HCT116 (cell line): ENCODE measurements around the gene ZSWIM5. TPM values are rescaled to one million over a fixed set of nuclear protein-coding genes. Genes with fewer than 3 reads are reported as not detected.

Source experiments
- ATAC-seq: fragments of 200-7000 bp; cut with Tn5 transposase; 2 replicates; pipeline ENCODE4 v1.9.1; 2020; ENCODE audit warnings: mild to moderate bottlenecking, moderate library complexity
- BruUV-seq: library from RNA; stranded (reverse); fragments of 400-500 nt; replicated peaks from 2 replicates; lab custom pipeline; 2021; lab: Mats Ljungman, UMichigan
- CTCF ChIA-PET: fragments of 300-600 bp; sonication (Branson Sonifier 250); formaldehyde crosslinking; loops from one replicate; lab custom pipeline; 2021; ENCODE audit warnings: antibody characterized with exemption; lab: Charles Lee
- POLR2A ChIA-PET: fragments of 300-600, 350-600 bp; sonication (Branson Sonifier 250); formaldehyde crosslinking; loops from one replicate; lab custom pipeline; 2021; ENCODE audit warnings: antibody characterized with exemption; lab: Charles Lee
- RAD21 ChIA-PET, 2 experiments: fragments of 300-600 bp; sonication (Branson Sonifier 250); formaldehyde crosslinking; loops; one replicate each; lab custom pipeline; 2023; ENCODE audit warnings: low total read pairs in 2 of 2; ENCODE audit not compliant: uncharacterized antibody in 2 of 2, unreplicated experiment in 2 of 2, low non-redundant PET in 1 of 2; lab: Charles Lee
- DNase-seq: peaks from one replicate; pipeline ENCODE4 v3.0.0-alpha.2; 2010; ENCODE audit warnings: low read depth, low spot score
- H2AFZ ChIP-seq: fragments of 200-600 bp; shearing (Covaris generic), sonication (generic); 2 replicates; pipeline ENCODE4 v1.6.1; 2017; ENCODE audit warnings: low read depth, mixed run types, mixed read lengths, antibody characterized with exemption, low read length; ENCODE audit not compliant: poor library complexity, severe bottlenecking
- H3K27ac ChIP-seq: 2 replicates; pipeline ENCODE4 v1.5.1; 2012; ENCODE audit warnings: low read depth, low read length
- H3K27me3 ChIP-seq: fragments of 200-600 bp; sonication (generic); 2 replicates; pipeline ENCODE4 v1.6.1; 2016; ENCODE audit warnings: mixed run types, low read length, mixed read lengths; ENCODE audit not compliant: insufficient read depth
- H3K36me3 ChIP-seq, 2 experiments: fragments of 200-500 bp in 1 of 2; fragments of 200-600 bp in 1 of 2; sonication (Bioruptor generic) in 1 of 2; sonication (generic) in 1 of 2; 2 replicates each; pipeline versions ENCODE4 v1.5.1 to v1.6.1; 2014 to 2016; ENCODE audit warnings: low read length in 2 of 2, inconsistent platforms in 1 of 2, mixed read lengths in 1 of 2, mixed run types in 1 of 2; ENCODE audit not compliant: insufficient read depth in 2 of 2, control insufficient read depth in 1 of 2
- H3K4me1 ChIP-seq, 2 experiments: fragments of 200-600 bp in 1 of 2; sonication (generic) in 1 of 2; 2 replicates each; pipeline versions ENCODE4 v1.5.1 to v1.6.1; 2012 to 2017; ENCODE audit warnings: low read length in 2 of 2, inconsistent platforms in 1 of 2, mild to moderate bottlenecking in 1 of 2, mixed read lengths in 1 of 2, mixed run types in 1 of 2, moderate library complexity in 1 of 2; ENCODE audit not compliant: insufficient read depth in 2 of 2, control insufficient read depth in 1 of 2
- H3K4me2 ChIP-seq: fragments of 200-600 bp; sonication (generic); 2 replicates; pipeline ENCODE4 v1.6.1; 2017; ENCODE audit warnings: mixed run types, low read length, mixed read lengths
- H3K4me3 ChIP-seq, 2 experiments: fragments of 200-600 bp in 1 of 2; sonication (generic) in 1 of 2; replicated peaks in 1 of 2; 2 replicates each; pipeline ENCODE4 v1.5.1; 2011 to 2016; ENCODE audit warnings: low read length in 2 of 2, control low read depth in 1 of 2, low read depth in 1 of 2, mild to moderate bottlenecking in 1 of 2, mixed read lengths in 1 of 2, mixed run types in 1 of 2
- H3K79me2 ChIP-seq: fragments of 200-600 bp; sonication (generic); 2 replicates; pipeline ENCODE4 v1.6.1; 2017; ENCODE audit warnings: mild to moderate bottlenecking, mixed run types, low read length, moderate library complexity, mixed read lengths; ENCODE audit not compliant: insufficient read depth
- H3K9ac ChIP-seq: fragments of 200-600 bp; sonication (generic); 2 replicates; pipeline ENCODE4 v1.6.1; 2016; ENCODE audit warnings: low read length, mixed read lengths
- H3K9me2 ChIP-seq: fragments of 200-600 bp; sonication (generic), shearing (Covaris generic); 2 replicates; pipeline ENCODE4 v1.6.1; 2017; ENCODE audit warnings: mixed run types, mild to moderate bottlenecking, moderate library complexity; ENCODE audit not compliant: insufficient read depth
- H3K9me3 ChIP-seq, 2 experiments: fragments of 200-500 bp in 1 of 2; fragments of 200-600 bp in 1 of 2; sonication (Bioruptor generic) in 1 of 2; sonication (generic) in 1 of 2; 2 replicates each; pipeline ENCODE4 v1.6.1; 2014 to 2017; ENCODE audit warnings: low read length in 2 of 2, mixed read lengths in 2 of 2, inconsistent platforms in 1 of 2, low read depth in 1 of 2, mild to moderate bottlenecking in 1 of 2, mixed run types in 1 of 2, moderate library complexity in 1 of 2; ENCODE audit not compliant: control insufficient read depth in 1 of 2, insufficient read depth in 1 of 2
- H4K20me1 ChIP-seq: fragments of 200-600 bp; sonication (generic), shearing (Covaris generic); 2 replicates; pipeline ENCODE4 v1.6.1; 2017; ENCODE audit warnings: mixed run types, mild to moderate bottlenecking, moderate library complexity; ENCODE audit not compliant: insufficient read depth
- CBX3 ChIP-seq: IDR thresholded peaks from 2 replicates; pipeline ENCODE4 v1.6.1; 2012; ENCODE audit warnings: low read depth
- CEBPB ChIP-seq: IDR thresholded peaks from 2 replicates; pipeline ENCODE4 v1.6.1; 2012; ENCODE audit warnings: low read depth
- EGR1 ChIP-seq: IDR thresholded peaks from 2 replicates; pipeline ENCODE4 v1.6.1; 2012; ENCODE audit warnings: low read depth
- ELF1 ChIP-seq: IDR thresholded peaks from 2 replicates; pipeline ENCODE4 v1.6.1; 2012; ENCODE audit warnings: low read depth, borderline replicate concordance
- EZH2 ChIP-seq: fragments of 200-600 bp; sonication (generic); IDR thresholded peaks from 2 replicates; pipeline ENCODE4 v1.6.1; 2017; ENCODE audit warnings: antibody characterized with exemption, mixed run types
- EZH2phosphoT487 ChIP-seq: fragments of 200-600 bp; IDR thresholded peaks from 2 replicates; pipeline ENCODE4 v1.6.1; 2018; ENCODE audit warnings: antibody characterized with exemption, borderline replicate concordance
- POLR2A ChIP-seq: IDR thresholded peaks from 2 replicates; pipeline ENCODE4 v1.7.0; 2011; ENCODE audit warnings: borderline replicate concordance; ENCODE audit not compliant: insufficient read depth, insufficient read length; ENCODE audit errors: extremely low read depth
- POLR2AphosphoS5 ChIP-seq: IDR thresholded peaks from 2 replicates; pipeline ENCODE4 v1.6.1; 2011; ENCODE audit warnings: mild to moderate bottlenecking, low read depth, low read length, moderate library complexity
- SIN3A ChIP-seq: IDR thresholded peaks from 2 replicates; pipeline ENCODE4 v1.6.1; 2012; ENCODE audit warnings: low read depth
- SP1 ChIP-seq: IDR thresholded peaks from 2 replicates; pipeline ENCODE4 v1.6.1; 2012; ENCODE audit warnings: low read depth
- SRF ChIP-seq: IDR thresholded peaks from 2 replicates; pipeline ENCODE4 v1.6.1; 2012; ENCODE audit warnings: low read depth
- YY1 ChIP-seq: IDR thresholded peaks from 2 replicates; pipeline ENCODE4 v1.6.1; 2011; ENCODE audit warnings: low read length, low read depth, moderate library complexity, mild to moderate bottlenecking; ENCODE audit not compliant: insufficient replicate concordance; ENCODE audit errors: extremely low read depth
- ZFX ChIP-seq: fragments of 450-650 bp; IDR thresholded peaks from 2 replicates; pipeline ENCODE4 v1.6.1; 2017
- ZNF274 ChIP-seq: fragments of 200-500 bp; sonication (Bioruptor generic); IDR thresholded peaks from 2 replicates; pipeline ENCODE4 v1.6.1; 2014; ENCODE audit warnings: mild to moderate bottlenecking, low read depth, low read length, inconsistent platforms
- intact Hi-C: fragments of 100-400 bp; cut with micrococcal nuclease; formaldehyde crosslinking; loops from 2 replicates; pipeline ENCODE4 v1.10.0; 2022
- total RNA-seq: library from RNA; stranded (reverse); gene quantifications from one replicate; pipeline ENCODE4 v1.2.1, GENCODE V29; 2021; ENCODE audit not compliant: unreplicated experiment
- TF ChIP-seq, protein P1 (sequence below): IDR thresholded peaks from 2 replicates; pipeline ENCODE4 v1.6.1; 2012; ENCODE audit warnings: low read depth
- TF ChIP-seq, protein P2 (sequence below): IDR thresholded peaks from 2 replicates; pipeline ENCODE4 v1.6.1; 2012
- TF ChIP-seq, protein P3 (sequence below): IDR thresholded peaks from 2 replicates; pipeline ENCODE4 v1.6.1; 2012

Gene ZSWIM5
- total RNA-seq, 1 experiment from 2014 or later: 1.1 TPM

DNA sequence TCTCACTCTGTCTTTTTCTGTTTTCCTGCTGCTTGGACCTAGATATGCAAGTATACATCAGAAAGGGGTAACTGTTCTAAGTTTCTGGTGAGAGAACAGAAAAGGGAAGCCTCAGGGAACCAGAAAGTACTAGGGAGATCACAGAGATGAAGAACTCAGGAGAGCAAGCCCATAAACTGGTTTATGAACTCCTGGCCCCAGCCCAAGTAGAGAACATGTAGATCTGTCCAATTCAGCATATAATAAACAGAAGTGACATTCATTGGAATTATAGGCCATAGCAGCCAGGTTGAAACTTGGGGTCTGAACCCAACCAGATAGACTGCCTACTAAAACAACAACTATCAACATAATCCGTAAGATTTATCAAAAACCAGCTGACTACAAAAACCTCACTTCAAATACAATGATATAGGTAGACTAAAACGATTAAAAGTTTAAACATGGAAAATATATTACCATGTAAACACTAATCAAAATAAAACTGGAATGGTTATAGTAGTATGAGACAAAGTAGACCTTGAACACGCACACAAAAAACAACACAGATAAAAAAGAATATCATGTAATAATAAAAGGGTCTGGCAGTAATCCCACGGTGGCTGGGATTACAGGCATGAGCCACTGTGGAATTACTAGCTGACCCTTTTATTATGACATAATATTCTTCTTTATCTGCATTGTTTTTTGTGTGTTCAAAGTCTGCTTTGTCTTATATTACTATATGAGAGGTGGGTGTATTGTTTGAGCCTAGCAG, 65.0 kb downstream of the ZSWIM5 start:
- Histone ChIP-seq H3K9ac (no peak overlapping the region), H3K27me3 (no peaks in the 10 kb centered on the region), H3K9me2 (no peaks in the 10 kb centered on the region), H3K27ac (no peak overlapping the region), H3K4me1 (no peaks in the 10 kb centered on the region), H4K20me1 (no peaks in the 10 kb centered on the region), H3K79me2 (no peaks in the 10 kb centered on the region), H3K4me2 (no peak overlapping the region), H3K36me3 (no peaks in the 10 kb centered on the region), H3K9me3 (no peaks in the 10 kb centered on the region), H3K4me3 (no peak overlapping the region), H2AFZ (no peak overlapping the region)
- DNase-seq: no peak
- no TSS peak for BruUV-seq
- RAD21 ChIA-PET: no interaction called here
- ATAC-seq: no peak
- intact Hi-C loops: no loop called here
- CTCF ChIA-PET: no interaction called here
- POLR2A ChIA-PET: no interaction called here
- TF ChIP-seq EGR1 (no peak), CEBPB (no peak), POLR2A (no peak), SRF (no peak), EZH2phosphoT487 (no peak), YY1 (no peak), SP1 (no peak), ZNF274 (no peak), POLR2AphosphoS5 (no peak), SIN3A (no peak), ELF1 (no peak), CBX3 (no peak), ZFX (no peak), EZH2 (no peak)
- TF ChIP-seq, protein P1, sequence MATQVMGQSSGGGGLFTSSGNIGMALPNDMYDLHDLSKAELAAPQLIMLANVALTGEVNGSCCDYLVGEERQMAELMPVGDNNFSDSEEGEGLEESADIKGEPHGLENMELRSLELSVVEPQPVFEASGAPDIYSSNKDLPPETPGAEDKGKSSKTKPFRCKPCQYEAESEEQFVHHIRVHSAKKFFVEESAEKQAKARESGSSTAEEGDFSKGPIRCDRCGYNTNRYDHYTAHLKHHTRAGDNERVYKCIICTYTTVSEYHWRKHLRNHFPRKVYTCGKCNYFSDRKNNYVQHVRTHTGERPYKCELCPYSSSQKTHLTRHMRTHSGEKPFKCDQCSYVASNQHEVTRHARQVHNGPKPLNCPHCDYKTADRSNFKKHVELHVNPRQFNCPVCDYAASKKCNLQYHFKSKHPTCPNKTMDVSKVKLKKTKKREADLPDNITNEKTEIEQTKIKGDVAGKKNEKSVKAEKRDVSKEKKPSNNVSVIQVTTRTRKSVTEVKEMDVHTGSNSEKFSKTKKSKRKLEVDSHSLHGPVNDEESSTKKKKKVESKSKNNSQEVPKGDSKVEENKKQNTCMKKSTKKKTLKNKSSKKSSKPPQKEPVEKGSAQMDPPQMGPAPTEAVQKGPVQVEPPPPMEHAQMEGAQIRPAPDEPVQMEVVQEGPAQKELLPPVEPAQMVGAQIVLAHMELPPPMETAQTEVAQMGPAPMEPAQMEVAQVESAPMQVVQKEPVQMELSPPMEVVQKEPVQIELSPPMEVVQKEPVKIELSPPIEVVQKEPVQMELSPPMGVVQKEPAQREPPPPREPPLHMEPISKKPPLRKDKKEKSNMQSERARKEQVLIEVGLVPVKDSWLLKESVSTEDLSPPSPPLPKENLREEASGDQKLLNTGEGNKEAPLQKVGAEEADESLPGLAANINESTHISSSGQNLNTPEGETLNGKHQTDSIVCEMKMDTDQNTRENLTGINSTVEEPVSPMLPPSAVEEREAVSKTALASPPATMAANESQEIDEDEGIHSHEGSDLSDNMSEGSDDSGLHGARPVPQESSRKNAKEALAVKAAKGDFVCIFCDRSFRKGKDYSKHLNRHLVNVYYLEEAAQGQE: no peak
- TF ChIP-seq, protein P2, sequence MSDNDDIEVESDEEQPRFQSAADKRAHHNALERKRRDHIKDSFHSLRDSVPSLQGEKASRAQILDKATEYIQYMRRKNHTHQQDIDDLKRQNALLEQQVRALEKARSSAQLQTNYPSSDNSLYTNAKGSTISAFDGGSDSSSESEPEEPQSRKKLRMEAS: no peak
- TF ChIP-seq, protein P3, sequence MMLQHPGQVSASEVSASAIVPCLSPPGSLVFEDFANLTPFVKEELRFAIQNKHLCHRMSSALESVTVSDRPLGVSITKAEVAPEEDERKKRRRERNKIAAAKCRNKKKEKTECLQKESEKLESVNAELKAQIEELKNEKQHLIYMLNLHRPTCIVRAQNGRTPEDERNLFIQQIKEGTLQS: no peak
